Kidney tubule cell (primary cell): ENCODE results near the gene GUCY2C.

ENCODE experiments used
- DNase-seq: peaks from one replicate; pipeline ENCODE4 v3.0.0-alpha.2; 2018; ENCODE audit warnings: low spot score

GUCY2C gene

GRCh38 chr12:14681625-14682024 lies 14.8 kb downstream of the GUCY2C start:
- DNase-seq, result no peak

- DNase-seq, result no peak
These were observed 15.2 kb downstream of the GUCY2C start for GRCh38 chr12:14681190-14681589.

- no peak for DNase-seq
These were observed 17.8 kb downstream of the GUCY2C start for GRCh38 chr12:14678547-14679150.

GRCh38 chr12:14668591-14668990 lies 27.8 kb downstream of the GUCY2C start:
- DNase-seq, result no peak

GRCh38 chr12:14665354-14666348 lies 30.7 kb downstream of the GUCY2C start:
- no peak for DNase-seq

- DNase-seq, result peak; percentile 55
These were observed 31.9 kb downstream of the GUCY2C start for GRCh38 chr12:14664434-14665023.

- no peak for DNase-seq
These were observed 33.4 kb downstream of the GUCY2C start for GRCh38 chr12:14663002-14663401.

- no peak for DNase-seq
These were observed 39.6 kb downstream of the GUCY2C start for GRCh38 chr12:14656846-14657245.

GRCh38 chr12:14655284-14655683 lies 41.1 kb downstream of the GUCY2C start:
- no peak for DNase-seq

- DNase-seq, result no peak
These were observed 41.6 kb downstream of the GUCY2C start for GRCh38 chr12:14654842-14655241.

GRCh38 chr12:14654416-14654815 lies 42.0 kb downstream of the GUCY2C start:
- no peak for DNase-seq

- DNase-seq, result no peak
These were observed 43.9 kb downstream of the GUCY2C start for GRCh38 chr12:14652483-14652882.

- DNase-seq, result no peak
These were observed 45.0 kb downstream of the GUCY2C start for GRCh38 chr12:14651371-14651770.

GRCh38 chr12:14650789-14651188 lies 45.6 kb downstream of the GUCY2C start:
- DNase-seq, result no peak

GRCh38 chr12:14647028-14647750 lies 49.2 kb downstream of the GUCY2C start:
- no peak for DNase-seq

- peak; percentile 11 for DNase-seq
These were observed 53.1 kb downstream of the GUCY2C start for GRCh38 chr12:14643251-14643650.

GRCh38 chr12:14638066-14638465 lies 58.3 kb downstream of the GUCY2C start:
- DNase-seq, result no peak

- DNase-seq, result peak; percentile 42
These were observed 60.6 kb downstream of the GUCY2C start for GRCh38 chr12:14635776-14636175.

- no peak for DNase-seq
These were observed 65.6 kb downstream of the GUCY2C start for GRCh38 chr12:14630793-14631192.

- peak; percentile 78 for DNase-seq
These were observed 66.3 kb downstream of the GUCY2C start for GRCh38 chr12:14629832-14630710.

GRCh38 chr12:14628771-14629170 lies 67.6 kb downstream of the GUCY2C start:
- DNase-seq, result peak; percentile 8
